ENCODE results near the gene ARID5A.

ARID5A gene

GRCh38 chr2:96527286-96528005 lies 9.1 kb upstream of the ARID5A start:
- DNase-seq (ENCODE audit: low read depth) = no peak

GRCh38 chr2:96528006-96528699 lies 8.4 kb upstream of the ARID5A start:
- DNase-seq (ENCODE audit: low read depth) = no peak

GRCh38 chr2:96528700-96529375 lies 7.7 kb upstream of the ARID5A start:
- DNase-seq (ENCODE audit: low read depth) = no peak

GRCh38 chr2:96529376-96530143 lies 7.0 kb upstream of the ARID5A start:
- no peak for DNase-seq (ENCODE audit: low read depth)

- DNase-seq (ENCODE audit: low read depth) = no peak
Observed at GRCh38 chr2:96530144-96530430, 6.5 kb upstream of the ARID5A start.

- no peak for DNase-seq (ENCODE audit: low read depth)
Observed at GRCh38 chr2:96530474-96531357, 5.8 kb upstream of the ARID5A start.

- DNase-seq (ENCODE audit: low read depth) = no peak
Observed at GRCh38 chr2:96531366-96531765, 5.2 kb upstream of the ARID5A start.

- DNase-seq (ENCODE audit: low read depth) = peak; percentile 98
Observed at GRCh38 chr2:96531872-96532505, 4.6 kb upstream of the ARID5A start.

GRCh38 chr2:96532641-96533291 lies 3.8 kb upstream of the ARID5A start:
- no peak for DNase-seq (ENCODE audit: low read depth)

- DNase-seq (ENCODE audit: low read depth) = no peak
Observed at GRCh38 chr2:96533292-96534073, 3.1 kb upstream of the ARID5A start.

- no peak for DNase-seq (ENCODE audit: low read depth)
Observed at GRCh38 chr2:96534141-96534540, 2.4 kb upstream of the ARID5A start.

- no peak for DNase-seq (ENCODE audit: low read depth)
Observed at GRCh38 chr2:96534701-96535181, 1.8 kb upstream of the ARID5A start.

- DNase-seq (ENCODE audit: low read depth) = no peak
Observed at GRCh38 chr2:96535331-96535730, 1.2 kb upstream of the ARID5A start.

GRCh38 chr2:96537066-96537733 lies 648 bp downstream of the ARID5A start:
- DNase-seq (ENCODE audit: low read depth) = no peak

- no peak for DNase-seq (ENCODE audit: low read depth)
Observed at GRCh38 chr2:96537734-96538486, 1.4 kb downstream of the ARID5A start.

GRCh38 chr2:96538487-96539214 lies 2.1 kb downstream of the ARID5A start:
- no peak for DNase-seq (ENCODE audit: low read depth)

GRCh38 chr2:96539215-96539920 lies 2.8 kb downstream of the ARID5A start:
- DNase-seq (ENCODE audit: low read depth) = no peak

All from HS-27A (cell line).